GM12873 (cell line): ENCODE measurements around the gene RPIA.

ENCODE experiments used
- CTCF ChIP-seq: IDR thresholded peaks from 2 replicates; pipeline ENCODE4 v1.5.1; 2012; ENCODE audit warnings: low read depth, mild to moderate bottlenecking, moderate library complexity, low read length, control low read depth; ENCODE audit not compliant: insufficient read depth; ENCODE audit errors: missing control alignments

RPIA gene

DNA sequence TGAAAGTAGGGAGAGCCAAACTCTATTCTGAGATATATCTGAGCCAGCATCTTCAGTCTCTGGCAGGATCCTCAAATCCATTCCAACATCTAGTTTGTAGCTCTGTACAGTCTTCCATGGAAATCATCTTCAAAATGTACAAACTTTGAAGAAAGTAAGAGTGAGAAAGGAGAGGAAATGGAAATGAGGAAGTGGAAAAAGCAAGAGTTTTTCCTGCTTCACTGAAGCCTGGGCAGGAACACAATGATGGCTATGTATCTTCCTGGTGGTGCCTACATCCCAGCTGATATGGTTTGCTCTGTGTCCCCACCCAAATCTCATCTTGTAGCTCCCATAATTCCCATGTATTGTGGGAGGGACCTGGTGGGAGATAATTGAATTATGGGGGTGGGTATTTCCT, 4.1 kb upstream of the RPIA start:
- TF ChIP-seq CTCF: no peak

DNA sequence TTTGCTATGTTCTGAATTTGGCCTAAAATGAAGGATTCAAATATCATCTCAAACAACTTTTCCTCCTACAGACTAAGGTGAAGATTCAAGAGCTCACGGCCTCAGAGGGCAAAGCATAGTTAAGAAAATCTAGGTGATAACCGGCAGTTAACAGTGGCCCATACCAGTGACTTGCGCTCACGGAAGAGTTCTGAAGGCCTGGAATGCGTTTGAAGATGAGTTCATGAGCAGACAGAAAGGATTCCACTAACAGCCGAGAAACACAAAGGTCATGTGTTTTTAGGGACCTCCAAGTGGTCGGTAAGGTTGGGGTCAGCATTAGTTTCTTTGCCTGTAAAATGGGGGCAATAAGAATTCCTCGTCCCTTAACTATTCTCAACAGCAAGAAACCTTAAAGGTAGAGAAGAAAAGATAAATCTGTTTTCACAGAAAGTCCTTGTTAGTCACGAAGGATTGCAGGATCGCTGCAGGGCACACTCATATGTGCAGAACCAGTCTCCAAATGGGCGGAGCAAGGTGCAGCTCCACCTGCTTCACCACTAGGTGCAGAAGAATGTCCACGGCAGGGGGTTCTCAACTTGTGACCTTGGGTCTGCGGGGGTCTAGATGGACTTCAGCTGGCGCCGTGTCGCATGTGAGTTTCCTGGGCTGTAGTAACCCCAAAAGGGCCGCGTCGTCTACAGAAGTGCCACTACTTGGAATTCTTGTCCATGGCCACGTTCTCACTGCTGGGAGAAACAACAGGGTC, 708 bp upstream of the RPIA start:
- peak; percentile 57 for TF ChIP-seq CTCF

GRCh38 chr2:88692187-88692586, 714 bp downstream of the RPIA start:
- TF ChIP-seq CTCF: no peak

DNA sequence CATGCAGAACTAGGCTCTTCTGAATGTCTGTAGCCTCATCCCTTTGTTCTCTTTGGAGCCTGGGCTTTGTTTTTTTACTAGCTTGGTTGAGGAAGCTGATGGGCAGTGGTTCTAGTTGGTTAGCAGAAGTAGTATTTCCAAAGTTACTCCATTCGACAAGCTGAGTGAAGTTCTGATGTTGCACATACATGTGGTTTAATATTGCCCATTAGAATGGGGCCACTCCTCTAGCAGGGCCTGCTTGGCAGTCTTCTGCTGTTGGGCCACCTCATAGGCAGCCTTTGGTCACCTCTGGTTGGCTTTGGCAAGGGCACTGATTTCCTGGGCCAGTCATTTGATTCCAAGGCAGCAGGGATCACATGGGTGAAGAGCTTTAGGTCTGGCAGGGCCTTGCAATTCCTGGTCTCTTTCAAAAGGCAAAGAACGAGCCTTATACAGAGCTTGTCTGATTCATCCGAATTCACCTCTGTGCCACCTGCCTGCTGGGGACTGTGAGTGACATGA, 2.5 kb downstream of the RPIA start:
- TF ChIP-seq CTCF: no peak

GRCh38 chr2:88696611-88697010, 5.1 kb downstream of the RPIA start:
- no peak for TF ChIP-seq CTCF

GRCh38 chr2:88697370-88698026, 6.0 kb downstream of the RPIA start:
- TF ChIP-seq CTCF: no peak

DNA sequence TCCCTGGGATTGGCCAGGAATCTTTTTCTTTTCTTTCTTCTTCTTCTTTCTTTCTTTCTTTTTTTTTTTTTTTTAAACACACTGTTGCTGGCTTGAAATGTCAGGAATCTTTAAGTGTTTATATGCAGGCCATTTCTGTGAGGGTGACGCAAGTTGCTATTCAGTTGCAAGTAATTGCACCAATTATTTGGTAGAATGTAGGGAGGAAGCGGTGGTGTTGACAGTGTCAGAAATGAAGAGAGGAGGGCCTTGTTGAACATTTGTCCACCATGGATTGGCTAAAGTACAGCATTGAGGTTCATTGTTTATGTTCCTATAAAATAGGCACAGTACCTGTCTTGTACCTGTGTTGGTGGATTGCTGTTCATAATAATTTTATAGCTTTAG, 6.5 kb downstream of the RPIA start:
- no peak for TF ChIP-seq CTCF
